Chondrocyte (in vitro differentiated cells): ENCODE measurements around the gene RBM4B. TPM values are rescaled to one million over a fixed set of nuclear protein-coding genes. Genes with fewer than 3 reads are reported as not detected.

Source experiments
- DNase-seq: peaks from one replicate; pipeline ENCODE4 v3.0.0; 2021; ENCODE audit warnings: mixed read lengths, low spot score
- H3K27ac Mint-ChIP-seq: one replicate; pipeline ENCODE4 v1.8.0; 2021; ENCODE audit warnings: mild to moderate bottlenecking, moderate library complexity, mixed read lengths; ENCODE audit not compliant: unreplicated experiment
- H3K27me3 Mint-ChIP-seq: 2 replicates; pipeline ENCODE4 v1.8.0; 2021; ENCODE audit warnings: low read depth, mixed read lengths
- H3K36me3 Mint-ChIP-seq: 2 replicates; pipeline ENCODE4 v1.8.0; 2021; ENCODE audit warnings: low read depth, mixed read lengths
- H3K4me1 Mint-ChIP-seq: 2 replicates; pipeline ENCODE4 v1.8.0; 2021; ENCODE audit warnings: low read depth, mild to moderate bottlenecking, mixed read lengths
- H3K4me3 Mint-ChIP-seq: one replicate; pipeline ENCODE4 v1.8.0; 2021; ENCODE audit warnings: mild to moderate bottlenecking, moderate library complexity, mixed read lengths; ENCODE audit not compliant: unreplicated experiment
- H3K9me3 Mint-ChIP-seq: 2 replicates; pipeline ENCODE4 v1.8.0; 2021; ENCODE audit warnings: low read depth, mixed read lengths
- total RNA-seq: library from RNA; stranded (reverse); gene quantifications from 3 replicates; pipeline ENCODE4 v1.2.1, GENCODE V29; 2021
- TF ChIP-seq, protein P1 (sequence below): fragments of 200-600 bp; sonication (generic); IDR thresholded peaks from 2 replicates; pipeline ENCODE4 v1.5.0; 2021; ENCODE audit warnings: antibody characterized with exemption, mild to moderate bottlenecking, moderate library complexity

Gene RBM4B
- total RNA-seq, 1 donor from 2014 or later, result 19.6 TPM

DNA sequence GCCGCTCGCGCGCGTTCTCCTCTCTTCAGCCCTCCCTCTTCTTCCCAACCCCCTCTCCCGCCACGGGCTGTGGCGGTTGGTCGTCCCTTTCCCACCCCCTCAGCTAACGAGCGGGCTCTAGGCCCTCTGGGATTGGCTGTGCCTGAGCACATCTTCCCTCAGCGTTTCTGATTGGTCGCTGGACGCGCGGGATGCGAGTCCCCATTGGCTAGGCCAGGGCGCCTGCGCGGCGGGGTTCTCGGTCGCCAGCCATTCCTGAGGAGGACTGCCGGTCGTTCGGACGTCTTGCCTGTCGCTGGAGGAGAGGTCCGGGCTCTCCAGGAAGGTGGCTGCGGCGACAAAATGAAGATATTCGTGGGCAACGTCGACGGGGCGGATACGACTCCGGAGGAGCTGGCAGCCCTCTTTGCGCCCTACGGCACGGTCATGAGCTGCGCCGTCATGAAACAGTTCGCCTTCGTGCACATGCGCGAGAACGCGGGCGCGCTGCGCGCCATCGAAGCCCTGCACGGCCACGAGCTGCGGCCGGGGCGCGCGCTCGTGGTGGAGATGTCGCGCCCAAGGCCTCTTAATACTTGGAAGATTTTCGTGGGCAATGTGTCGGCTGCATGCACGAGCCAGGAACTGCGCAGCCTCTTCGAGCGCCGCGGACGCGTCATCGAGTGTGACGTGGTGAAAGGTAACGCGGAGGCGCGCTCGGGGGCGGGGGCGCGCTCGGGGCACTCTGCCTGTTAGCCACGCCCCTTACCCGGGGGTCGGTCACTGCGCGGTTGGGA, 61.1 kb downstream of the RBM4B start, which contains the start of gene RBM14:
RBM14 (plus strand) TSS at position 252 of the 776 bp plus-strand sequence; CDS start at position 343, 91 bp downstream.
- H3K27ac Mint-ChIP-seq, result peak within 1 kb of the TSS; percentile 100
- peaks cover 4% of the 10 kb centered on the region for H3K36me3 Mint-ChIP-seq
- H3K27me3 Mint-ChIP-seq, result no peaks in the 10 kb centered on the region
- H3K4me1 Mint-ChIP-seq, result peaks cover 37% of the 10 kb centered on the region
- peak; percentile 100 for DNase-seq
- H3K4me3 Mint-ChIP-seq, result peak within 1 kb of the TSS; percentile 96
- TF ChIP-seq, protein P1, sequence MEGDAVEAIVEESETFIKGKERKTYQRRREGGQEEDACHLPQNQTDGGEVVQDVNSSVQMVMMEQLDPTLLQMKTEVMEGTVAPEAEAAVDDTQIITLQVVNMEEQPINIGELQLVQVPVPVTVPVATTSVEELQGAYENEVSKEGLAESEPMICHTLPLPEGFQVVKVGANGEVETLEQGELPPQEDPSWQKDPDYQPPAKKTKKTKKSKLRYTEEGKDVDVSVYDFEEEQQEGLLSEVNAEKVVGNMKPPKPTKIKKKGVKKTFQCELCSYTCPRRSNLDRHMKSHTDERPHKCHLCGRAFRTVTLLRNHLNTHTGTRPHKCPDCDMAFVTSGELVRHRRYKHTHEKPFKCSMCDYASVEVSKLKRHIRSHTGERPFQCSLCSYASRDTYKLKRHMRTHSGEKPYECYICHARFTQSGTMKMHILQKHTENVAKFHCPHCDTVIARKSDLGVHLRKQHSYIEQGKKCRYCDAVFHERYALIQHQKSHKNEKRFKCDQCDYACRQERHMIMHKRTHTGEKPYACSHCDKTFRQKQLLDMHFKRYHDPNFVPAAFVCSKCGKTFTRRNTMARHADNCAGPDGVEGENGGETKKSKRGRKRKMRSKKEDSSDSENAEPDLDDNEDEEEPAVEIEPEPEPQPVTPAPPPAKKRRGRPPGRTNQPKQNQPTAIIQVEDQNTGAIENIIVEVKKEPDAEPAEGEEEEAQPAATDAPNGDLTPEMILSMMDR, result no peak
- H3K9me3 Mint-ChIP-seq, result no peaks in the 10 kb centered on the region

Other genes starting within 250 kb of the RBM4B start
- 30.9 to 45.6 TPM (median 35.9 TPM) in 3 replicates for gene MRPL11, start 239.0 kb downstream of the RBM4B start, total RNA-seq
- gene PELI3, start 211.0 kb downstream of the RBM4B start, total RNA-seq, result 9.1 to 10.5 TPM (median 10.0 TPM) in 3 replicates
- 43.2 to 54.7 TPM (median 44.4 TPM) in 3 replicates for gene DPP3, start 197.5 kb downstream of the RBM4B start, total RNA-seq
- gene BBS1, start 167.3 kb downstream of the RBM4B start, total RNA-seq, result 18.1 to 40.6 TPM (median 20.6 TPM) in 3 replicates
- gene ZDHHC24, start 131.8 kb downstream of the RBM4B start, total RNA-seq, result 13.5 to 16.2 TPM (median 13.8 TPM) in 3 replicates
- gene ACTN3, start 131.0 kb downstream of the RBM4B start, total RNA-seq, result 0.07 TPM in 1 of 3 replicates, not detected in the others
- gene CTSF, start 109.3 kb downstream of the RBM4B start, total RNA-seq, result not detected in 3 replicates
- 0.23 to 0.32 TPM (median 0.27 TPM) in 3 replicates for gene CCDC87, start 84.8 kb downstream of the RBM4B start, total RNA-seq
- 31.0 to 34.2 TPM (median 32.3 TPM) in 3 replicates for gene CCS, start 84.7 kb downstream of the RBM4B start, total RNA-seq
- 43.9 to 65.2 TPM (median 45.6 TPM) in 3 replicates for gene RBM14, start 61.3 kb downstream of the RBM4B start, total RNA-seq
- gene RBM4, start 39.2 kb downstream of the RBM4B start, total RNA-seq, result 109 to 118 TPM (median 117 TPM) in 3 replicates
- gene SPTBN2, start 51.3 kb upstream of the RBM4B start, total RNA-seq, result 13.2 to 18.6 TPM (median 15.7 TPM) in 3 replicates
- 17.0 to 18.8 TPM (median 17.3 TPM) in 3 replicates for gene RCE1, start 165.6 kb upstream of the RBM4B start, total RNA-seq
- gene LRFN4, start 179.2 kb upstream of the RBM4B start, total RNA-seq, result 33.8 to 47.2 TPM (median 46.8 TPM) in 3 replicates